Left colon (tissue), 2 donors: ENCODE results near the gene TRIM46. TPM values are rescaled to one million over a fixed set of nuclear protein-coding genes. Genes with fewer than 3 reads are reported as not detected.
"Not testable (repeated sequence)": the region's sequence is repeated elsewhere in the genome, so short reads cannot be mapped to it uniquely, and the experiment has no call there.

ENCODE experiments used
- ATAC-seq: fragments of 200-7000 bp; cut with Tn5 transposase; one replicate; pipeline ENCODE4 v1.9.1; 2020; ENCODE audit warnings: mild to moderate bottlenecking, moderate library complexity
- DNase-seq, 2 donors: peaks; one replicate each; pipeline ENCODE4 v3.0.0-alpha.2; 2020
- intact Hi-C, 2 donors: fragments of 100-400 bp; cut with DNase I in 1 of 2; cut with micrococcal nuclease in 1 of 2; formaldehyde crosslinking; loops; one replicate each; pipeline versions ENCODE4 v1.11.2 to v1.14.0; 2022; cut with DNase I, micrococcal nuclease
- total RNA-seq, 2 donors: library from RNA; stranded (reverse); fragmentation: NEBNext Ultra II Directional; extraction: Animal tissue kit (Norgen Biotek cat#: 25700); gene quantifications; one replicate each; pipeline ENCODE4 v1.2.1, GENCODE V29; 2021
- donor health status: DM: no; HTN: no; CAD: no.
- donor health status: DM: yes; HTN: yes; CAD: no.

Gene TRIM46
- total RNA-seq, 2 donors from 2014 or later = 0.28 to 0.52 TPM

DNA sequence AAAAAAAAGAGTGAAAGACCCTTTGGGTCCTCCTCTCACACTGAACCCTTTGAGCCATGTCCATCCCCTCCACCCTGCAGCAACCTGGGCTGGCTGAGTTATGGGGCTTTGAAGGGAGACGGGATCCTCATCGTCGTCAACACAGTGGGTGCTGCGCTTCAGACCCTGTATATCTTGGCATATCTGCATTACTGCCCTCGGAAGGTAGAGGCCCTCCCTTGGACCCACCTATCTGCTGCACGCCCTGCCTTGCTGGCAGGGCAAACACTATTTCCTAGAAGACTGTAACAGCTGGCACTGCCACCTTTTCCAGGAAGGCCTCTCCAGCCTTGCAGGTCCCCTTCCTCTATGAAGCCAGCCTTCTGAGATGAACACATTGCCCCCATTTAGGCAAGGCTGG is 36.9 kb upstream of the TRIM46 start:
- intact Hi-C loops = no loop called here
- DNase-seq (peak; percentile 53 to 75), ATAC-seq (peak; percentile 29)

DNA sequence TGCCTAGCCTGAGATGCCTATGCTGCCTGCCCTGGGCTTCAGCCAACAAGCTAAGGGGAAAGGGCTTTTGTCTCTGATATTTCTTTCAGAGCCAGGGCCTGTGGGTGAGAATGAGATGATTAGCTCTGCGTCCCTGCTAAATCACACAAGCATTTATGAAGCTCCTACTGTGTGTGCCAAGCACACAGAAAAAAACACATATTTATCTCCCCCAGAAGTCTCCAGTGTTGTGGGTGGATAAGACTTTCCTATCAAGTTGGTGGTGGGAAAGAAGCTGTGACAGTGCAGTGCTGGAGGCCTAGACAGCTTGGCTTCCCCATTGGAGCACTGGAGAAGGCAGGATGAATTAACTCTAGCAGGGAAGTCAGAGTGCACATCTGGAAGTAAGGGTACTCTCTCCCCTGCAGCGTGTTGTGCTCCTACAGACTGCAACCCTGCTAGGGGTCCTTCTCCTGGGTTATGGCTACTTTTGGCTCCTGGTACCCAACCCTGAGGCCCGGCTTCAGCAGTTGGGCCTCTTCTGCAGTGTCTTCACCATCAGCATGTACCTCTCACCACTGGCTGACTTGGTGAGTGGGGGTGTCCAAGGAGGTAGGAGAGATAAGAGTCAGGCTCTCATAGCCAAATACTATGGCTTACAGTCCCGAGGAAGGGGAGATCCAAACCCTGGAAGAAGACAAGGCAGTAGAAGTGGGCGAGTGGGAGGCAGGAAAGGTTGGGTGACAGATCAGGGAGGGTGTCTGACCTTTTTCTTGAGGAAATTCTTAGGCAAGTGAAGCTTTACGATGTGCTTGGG is 36.3 kb upstream of the TRIM46 start:
- DNase-seq = no peak
- ATAC-seq = no peak
- intact Hi-C loops = no loop called here

DNA sequence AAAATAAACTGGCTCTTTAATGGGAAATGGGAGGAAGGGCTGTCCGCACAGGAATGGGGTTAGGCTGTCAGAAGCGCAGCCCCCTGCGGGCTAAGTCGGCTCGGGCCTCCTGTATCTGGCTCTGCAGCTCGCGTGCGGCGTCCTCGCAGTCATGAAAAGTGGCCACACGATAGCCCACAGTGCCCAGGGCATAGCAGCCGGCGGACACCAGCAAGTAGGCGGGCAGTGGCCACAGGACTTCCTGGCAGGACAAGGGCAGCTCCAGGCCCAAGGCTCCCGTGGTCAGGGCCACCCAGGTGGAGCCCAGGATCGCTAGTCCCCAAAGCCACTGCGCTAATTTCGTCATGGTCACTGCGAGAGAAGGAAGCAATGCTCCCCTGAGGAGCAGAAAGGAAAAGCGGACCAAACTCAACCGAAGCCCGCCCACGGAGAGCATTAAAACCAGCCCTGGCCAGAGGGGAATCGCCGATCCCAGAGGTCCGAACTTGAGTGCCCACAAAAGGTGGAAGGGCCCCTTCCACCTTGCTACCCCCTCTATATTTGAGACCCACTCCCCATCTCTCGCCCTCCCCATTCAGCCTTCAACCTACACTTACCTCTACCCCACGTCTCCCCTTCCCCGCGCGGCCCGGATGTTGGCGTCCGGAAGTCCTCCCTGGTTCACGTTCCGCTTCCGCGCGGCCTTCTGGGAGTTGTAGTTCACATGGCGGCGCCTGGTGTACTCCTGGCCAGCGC is 33.6 kb upstream of the TRIM46 start, which contains the start of gene DPM3:
TSS of gene DPM3 (minus strand) at position 637 of the 735 bp plus-strand sequence. CDS start at position 346, 291 bp downstream.
- ATAC-seq (peak; percentile 58), DNase-seq (peak; percentile 93 to 94)
- intact Hi-C loops = no loop called here

DNA sequence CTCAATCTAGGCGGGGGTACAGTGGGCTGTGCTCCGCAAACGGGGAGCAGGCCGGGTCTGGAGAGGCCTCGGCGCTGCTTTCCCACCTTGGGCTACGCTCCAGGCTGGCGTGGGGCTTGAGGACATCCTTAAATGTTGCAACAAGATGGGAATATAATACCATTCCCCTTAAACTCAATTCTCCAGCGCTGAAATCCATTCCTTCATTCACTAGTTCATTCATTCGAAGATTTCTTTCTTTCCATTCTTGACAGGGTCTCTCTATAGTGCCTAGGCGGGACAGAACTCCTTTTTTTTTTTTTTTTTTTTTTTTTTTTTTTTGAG is 33.1 kb upstream of the TRIM46 start:
- intact Hi-C loops = no loop called here
- DNase-seq (no peak), ATAC-seq (no peak)

DNA sequence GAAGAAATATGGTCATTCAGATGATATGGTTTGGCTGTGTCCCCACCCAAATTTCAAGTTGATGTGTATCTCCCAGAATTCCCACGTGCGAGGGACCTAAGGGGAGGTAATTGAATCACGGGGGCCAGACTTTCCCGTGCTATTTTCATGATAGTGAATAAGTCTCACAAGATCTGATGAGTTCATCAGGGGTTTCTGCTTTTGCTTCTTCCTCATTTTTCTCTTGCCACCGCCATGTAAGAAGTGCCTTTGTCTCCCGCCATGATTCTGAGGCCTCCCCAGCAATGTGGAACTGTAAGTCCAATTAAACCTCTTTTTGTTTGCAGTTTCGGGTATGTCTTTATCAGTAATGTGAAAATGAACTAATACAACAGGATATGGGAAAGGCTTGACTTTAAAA is 31.9 kb upstream of the TRIM46 start:
- DNase-seq = no peak
- ATAC-seq = no peak
- intact Hi-C loops = no loop called here

DNA sequence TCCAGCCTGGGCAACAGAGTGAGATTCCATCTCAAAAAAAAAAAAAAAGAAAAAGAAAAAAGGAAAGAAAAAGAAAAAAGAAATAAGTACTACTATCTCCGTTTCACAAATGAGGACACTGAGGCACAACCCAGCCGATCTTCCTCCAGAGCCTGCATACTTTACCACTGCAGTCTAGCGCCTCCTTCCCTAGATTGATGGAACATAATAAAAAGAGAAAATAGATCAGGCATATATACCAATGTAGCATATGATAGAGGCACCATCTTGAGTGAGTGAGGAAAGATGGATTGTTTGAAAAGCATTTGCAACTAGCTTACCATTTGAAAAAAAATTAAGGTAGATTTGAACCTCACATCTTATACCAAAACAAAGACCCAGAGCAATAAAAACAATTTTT is 28.2 kb upstream of the TRIM46 start:
- ATAC-seq (no peak), DNase-seq (no peak)
- intact Hi-C loops = no loop called here

DNA sequence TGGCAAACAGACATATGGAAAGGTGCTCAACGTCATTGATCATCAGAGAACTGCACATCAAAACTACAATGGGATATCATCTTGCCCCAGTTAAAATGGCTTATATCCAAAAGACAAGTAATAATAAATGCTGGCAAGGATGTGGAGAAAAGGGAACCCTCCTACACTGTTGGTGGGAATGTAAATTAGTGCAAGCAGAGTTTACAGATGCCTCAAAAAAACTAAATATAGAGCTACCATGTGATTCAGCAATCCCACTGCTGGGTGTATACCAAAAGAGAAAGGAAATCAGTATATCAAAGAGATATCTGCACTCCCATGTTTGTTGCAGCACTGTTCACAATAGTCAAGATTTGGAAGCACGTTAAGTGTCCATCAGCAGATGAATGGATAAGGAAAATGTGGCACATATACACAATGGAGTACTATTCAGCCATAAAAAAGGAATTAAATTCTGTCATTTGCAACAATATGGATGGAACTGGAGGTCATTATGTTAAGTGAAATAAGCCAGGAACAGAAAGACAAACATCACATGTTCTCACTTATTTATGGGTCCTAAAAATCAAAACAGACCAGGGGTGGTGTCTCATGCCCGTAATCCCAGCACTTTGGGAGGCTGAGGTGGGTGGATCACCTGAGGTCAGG is 17.5 kb upstream of the TRIM46 start:
- ATAC-seq, intact Hi-C loops, DNase-seq: not testable (repeated sequence)

DNA sequence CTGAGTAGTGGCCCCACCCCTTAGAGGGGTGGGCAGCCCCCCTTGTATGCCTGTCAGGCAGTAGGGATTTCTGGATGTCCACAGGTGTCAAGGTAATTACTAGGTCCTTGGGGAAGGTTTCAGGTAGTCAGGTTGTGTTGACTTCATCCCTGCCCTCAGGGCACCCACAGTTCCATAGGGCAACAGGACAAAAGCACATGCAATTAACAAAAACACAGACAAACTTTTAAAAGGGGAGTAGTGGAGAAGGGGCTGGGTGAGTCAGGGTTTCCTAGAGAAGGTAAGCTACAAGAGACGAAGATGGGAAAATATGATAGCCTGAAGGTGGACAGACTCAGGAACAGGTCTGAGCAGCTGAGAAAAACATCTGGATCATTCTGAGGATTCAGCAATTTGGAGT is 14.7 kb upstream of the TRIM46 start:
- ATAC-seq = no peak
- no peak for DNase-seq
- intact Hi-C loops = no loop called here

DNA sequence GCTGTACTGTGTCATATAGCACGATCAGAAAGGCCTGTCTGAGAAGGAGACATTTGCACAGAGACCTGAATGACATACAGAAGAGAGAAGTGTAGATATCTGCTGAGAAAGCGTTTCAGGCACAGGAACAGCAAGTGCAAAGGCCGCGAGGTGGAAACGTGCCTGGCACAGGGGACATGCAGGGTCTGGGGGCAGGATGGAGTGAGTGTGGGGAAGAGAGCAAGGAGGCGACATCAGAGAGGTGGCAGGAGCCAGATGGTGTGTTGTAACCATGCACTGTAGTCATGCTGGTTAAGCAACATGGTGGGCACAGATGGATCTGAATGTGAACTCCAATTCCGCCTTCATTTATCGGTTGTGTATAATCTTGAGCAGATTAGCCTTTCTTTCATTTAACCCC is 13.5 kb upstream of the TRIM46 start:
- ATAC-seq = no peak
- DNase-seq = no peak
- intact Hi-C loops = no loop called here

DNA sequence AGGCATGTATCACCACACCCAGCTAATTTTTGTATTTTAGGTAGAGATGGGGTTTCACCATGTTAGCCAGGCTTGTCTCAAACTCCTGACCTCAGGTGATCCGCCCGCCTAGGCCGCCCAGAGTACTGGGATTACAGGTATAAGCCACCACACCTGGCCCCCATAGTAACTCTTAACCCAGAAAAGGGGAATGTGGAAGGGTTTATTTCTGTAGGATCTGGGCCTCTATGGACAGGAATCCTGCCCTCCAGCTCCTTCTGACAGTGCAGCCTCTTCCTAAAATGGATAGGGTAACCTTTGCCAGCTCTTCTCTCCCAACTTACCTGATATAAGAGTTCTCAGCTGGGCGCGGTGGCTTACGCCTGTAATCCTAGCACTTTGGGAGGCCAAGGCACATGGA is 11.0 kb upstream of the TRIM46 start:
- DNase-seq, intact Hi-C loops, ATAC-seq: not testable (repeated sequence)

DNA sequence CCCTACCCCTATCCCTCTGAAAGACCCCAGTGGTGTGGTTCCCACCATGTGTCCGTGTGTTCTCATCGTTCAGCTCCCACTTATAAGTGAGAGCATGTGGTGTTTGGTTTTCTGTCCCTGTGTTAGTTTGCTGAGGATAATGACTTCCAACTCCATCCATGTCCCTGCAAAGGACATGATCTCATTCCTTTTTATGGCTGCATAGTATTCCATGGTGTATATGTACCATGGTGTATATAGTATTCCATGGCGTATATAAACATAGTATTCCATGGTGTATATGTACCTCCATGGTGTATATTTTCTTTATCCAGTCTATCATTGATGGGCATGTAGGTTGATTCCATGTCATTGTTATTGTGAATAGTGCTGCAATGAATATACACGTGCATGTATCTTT is 9.9 kb upstream of the TRIM46 start:
- intact Hi-C loops, ATAC-seq, DNase-seq: not testable (repeated sequence)

DNA sequence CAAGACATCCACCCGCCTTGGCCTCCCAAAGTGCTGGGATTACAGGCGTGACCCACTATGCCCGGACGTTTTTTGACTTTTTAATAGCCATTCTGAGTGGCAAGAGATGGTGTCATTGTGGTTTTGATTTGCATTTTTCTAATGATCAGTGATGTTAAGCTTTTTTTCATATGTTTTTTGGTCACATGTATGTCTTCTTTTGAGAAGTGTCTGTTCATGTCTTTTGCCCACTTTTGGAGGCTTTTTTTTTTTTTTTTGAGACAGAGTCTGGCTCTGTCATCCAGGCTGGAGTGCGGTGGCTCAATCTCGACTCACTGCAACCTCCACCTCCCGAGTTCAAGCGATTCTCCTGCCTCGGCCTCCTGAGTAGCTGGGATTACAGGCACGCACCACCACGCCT is 9.0 kb upstream of the TRIM46 start:
- ATAC-seq, DNase-seq, intact Hi-C loops: not testable (repeated sequence)

DNA sequence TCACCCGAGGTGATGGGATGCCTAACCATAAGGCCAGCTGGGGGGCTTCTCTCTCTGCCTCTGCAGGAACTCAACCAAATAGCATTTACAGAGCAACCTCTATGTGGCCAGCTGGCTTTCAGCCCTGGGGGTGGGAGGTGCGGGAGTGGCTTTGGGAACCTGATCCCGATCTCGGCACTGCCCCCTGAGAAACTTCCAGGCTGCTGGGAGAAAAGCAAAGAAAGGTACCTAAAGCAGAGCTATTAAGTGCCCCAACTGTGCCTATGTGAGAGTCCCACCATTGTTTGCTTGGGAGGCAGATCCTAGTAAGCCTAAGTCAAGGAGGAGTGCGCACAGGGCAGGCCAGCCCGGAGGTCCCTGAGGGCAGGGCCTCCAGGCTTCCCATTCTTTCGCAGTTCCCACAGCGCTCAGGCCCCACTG is 7.6 kb upstream of the TRIM46 start:
- DNase-seq = no peak

DNA sequence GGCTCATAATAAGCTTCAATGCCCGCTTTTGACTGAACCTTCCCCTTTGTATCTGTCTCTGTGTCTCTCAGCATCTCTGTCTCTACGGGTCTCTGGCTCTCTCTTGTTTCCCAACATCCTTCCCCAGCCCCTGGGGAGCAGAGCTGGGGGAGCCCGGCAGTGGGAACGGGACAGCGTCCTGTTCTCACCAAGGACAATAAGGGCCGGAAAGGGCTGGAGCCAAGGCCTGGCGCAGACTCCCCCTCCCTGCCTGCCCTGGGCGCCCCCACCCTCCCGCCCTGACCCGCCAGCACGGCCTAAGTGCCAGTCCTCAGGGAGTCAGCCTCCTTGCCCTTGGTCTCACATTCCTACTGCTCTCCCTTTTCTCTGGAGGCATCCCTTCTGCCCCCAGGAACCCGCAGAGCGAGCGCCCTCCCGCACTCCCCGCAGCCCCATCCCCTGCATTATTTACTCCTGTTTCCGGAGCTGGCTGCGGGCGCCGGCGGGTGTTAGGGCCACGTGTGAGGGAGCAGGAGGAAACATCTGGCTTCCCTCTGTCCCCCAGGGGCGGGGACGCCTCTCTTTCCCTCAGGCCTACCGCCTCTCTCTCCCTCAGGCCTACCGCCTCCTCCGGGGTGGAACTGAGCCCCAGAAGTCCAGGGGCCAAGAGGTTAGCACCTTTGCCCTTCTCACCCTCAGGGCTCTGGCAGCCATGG is 7.0 kb upstream of the TRIM46 start:
- DNase-seq = peak; percentile 31 to 40
- intact Hi-C loops = no loop called here
- peak; percentile 1 for ATAC-seq

More for the DNA sequence above, 7.6 kb upstream of the TRIM46 start:
- intact Hi-C loops = no loop called here
- ATAC-seq = no peak

DNA sequence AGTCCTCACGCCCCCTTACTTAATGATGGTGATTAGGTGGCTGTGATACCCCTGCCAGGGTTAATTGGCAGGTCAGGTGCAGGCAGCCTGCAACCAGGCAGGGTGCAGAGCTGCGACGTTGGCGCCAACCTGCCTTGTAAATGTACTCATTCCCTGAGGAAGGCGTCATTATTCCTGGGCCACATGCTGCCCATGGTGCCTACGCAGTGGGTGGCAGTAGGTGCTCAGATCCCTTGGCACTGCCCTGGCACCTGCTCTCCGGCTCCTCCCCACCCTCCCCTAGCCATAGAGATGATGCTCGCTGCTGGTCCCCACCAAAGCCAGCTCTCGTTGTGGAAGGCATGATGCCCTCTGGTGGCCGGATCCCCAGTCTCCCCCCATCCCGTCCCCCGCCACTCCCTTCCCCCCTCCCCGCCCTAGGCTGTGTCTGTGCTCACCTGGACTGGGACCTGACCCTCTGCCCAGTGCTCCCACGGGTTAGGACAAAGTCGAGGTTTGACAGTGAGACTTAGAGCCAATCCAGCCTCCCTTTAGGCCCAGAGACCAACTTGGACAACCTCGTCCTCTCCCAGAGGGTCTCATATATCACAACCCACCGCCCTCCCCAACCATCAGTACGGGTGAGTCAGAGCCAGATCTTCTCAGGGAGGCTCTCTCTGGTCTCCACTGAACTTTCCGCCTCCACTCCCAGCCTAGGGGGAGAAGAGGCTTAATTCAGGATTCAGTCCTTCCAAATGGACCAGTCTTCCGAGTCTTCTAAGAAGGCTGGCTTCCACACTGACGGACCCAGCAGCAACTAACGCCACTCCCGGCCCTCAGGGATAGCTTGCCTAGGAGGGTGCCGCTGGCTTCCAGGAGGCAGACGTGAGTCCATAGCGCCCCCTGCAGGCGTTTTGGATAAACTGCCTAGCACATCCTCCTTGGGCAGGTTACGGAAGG is 6.2 kb upstream of the TRIM46 start:
- DNase-seq (peak; percentile 84 to 92), ATAC-seq (peak; percentile 86)
- intact Hi-C loops = loop anchor here in 1 of 2 donors (2.0 kb wide), 1 partner anchor 77 kb away; no protein-coding TSS in a partner anchor

DNA sequence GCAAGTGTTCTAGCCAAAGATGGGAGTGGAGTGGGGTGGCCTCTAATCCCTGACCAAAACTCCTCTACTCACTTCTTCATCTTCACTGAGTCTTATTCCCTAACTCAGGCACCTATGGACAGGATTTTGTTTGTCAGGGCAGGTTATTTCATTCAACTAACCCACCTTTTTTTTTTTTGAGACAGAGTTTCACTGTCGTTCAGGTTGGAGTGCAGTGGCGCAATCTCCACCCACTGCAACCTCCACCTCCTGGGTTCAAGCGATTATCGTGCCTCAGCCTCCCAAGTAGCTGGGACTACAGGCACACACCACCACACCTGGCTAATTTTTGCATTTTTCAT is 5.6 kb upstream of the TRIM46 start:
- DNase-seq, ATAC-seq: not testable (repeated sequence)
- intact Hi-C loops = loop anchor here in 1 of 2 donors (2.0 kb wide), 1 partner anchor 77 kb away; no protein-coding TSS in a partner anchor

DNA sequence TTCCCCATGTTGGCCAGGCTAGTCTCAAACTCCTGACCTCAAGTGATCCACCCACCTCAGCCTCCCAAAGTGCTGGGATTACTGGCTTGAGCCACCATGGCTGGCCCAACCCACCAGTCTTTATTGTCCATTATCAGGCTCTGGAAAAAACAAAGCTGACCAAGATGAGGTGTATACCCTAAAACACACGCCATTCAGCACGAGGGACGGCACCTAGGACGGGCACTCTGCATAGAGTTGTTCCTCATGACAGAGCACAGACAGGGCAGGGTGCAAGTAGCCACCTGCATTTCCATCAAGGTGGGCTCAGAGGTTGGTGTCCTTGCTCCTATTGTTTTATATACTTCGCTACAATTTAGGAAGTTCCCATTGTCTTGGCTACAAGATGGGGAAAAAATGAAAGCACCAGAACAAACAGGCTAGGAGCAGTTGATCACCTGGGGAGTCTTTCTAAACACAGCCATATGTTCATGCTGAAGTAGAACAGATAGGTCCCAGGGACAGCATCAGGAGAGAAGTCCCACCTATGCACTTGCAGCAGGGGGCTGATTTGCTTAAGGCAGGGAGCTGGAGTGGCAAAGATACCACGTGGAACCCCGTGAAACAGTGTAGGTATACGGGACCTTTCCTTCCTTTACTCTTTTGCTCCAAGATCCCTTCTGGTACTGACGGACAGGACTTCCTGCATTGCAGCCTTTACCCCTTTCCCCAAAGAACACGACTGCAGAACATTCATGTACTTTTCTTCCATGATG is 5.0 kb upstream of the TRIM46 start:
- no peak for ATAC-seq
- intact Hi-C loops = loop anchor here in 1 of 2 donors (2.0 kb wide), 1 partner anchor 78 kb away; no protein-coding TSS in a partner anchor
- no peak for DNase-seq
